G401 (cell line): Measurements from ENCODE around the gene TAPT1. TPM values are rescaled to one million over a fixed set of nuclear protein-coding genes. Genes with fewer than 3 reads are reported as not detected.

ENCODE experiments used
- DNase-seq: peaks from one replicate; pipeline ENCODE4 v3.0.0-alpha.2; 2015; ENCODE audit warnings: low spot score
- in situ Hi-C: cut with HindIII; loops from 2 replicates; pipeline ENCODE4 v1.10.0; 2016; ENCODE audit warnings: low sequenced_read_pairs, mixed read lengths
- total RNA-seq: library from RNA; depleted of rRNA; stranded (reverse); fragments of >200 nt; shearing (Covaris generic); gene quantifications from 2 replicates; pipeline ENCODE4 v1.2.3, GENCODE V29; 2014; rRNA removed

TAPT1 gene
- total RNA-seq, 1 experiment from 2014 or later, result 9.1 TPM

GRCh38 chr4:16118090-16118489, 108.2 kb downstream of the TAPT1 start:
- in situ Hi-C loops, result no loop called here
- DNase-seq, result no peak

GRCh38 chr4:16117164-16117563, 109.1 kb downstream of the TAPT1 start:
- in situ Hi-C loops, result no loop called here
- DNase-seq, result no peak

- no peak for DNase-seq
- in situ Hi-C loops, result no loop called here
Observed at GRCh38 chr4:16116493-16116990, 109.7 kb downstream of the TAPT1 start.

GRCh38 chr4:16116019-16116418, 110.3 kb downstream of the TAPT1 start:
- in situ Hi-C loops, result no loop called here
- no peak for DNase-seq

- in situ Hi-C loops, result no loop called here
- no peak for DNase-seq
Observed at GRCh38 chr4:16114546-16114945, 111.7 kb downstream of the TAPT1 start.

GRCh38 chr4:16113741-16114140, 112.5 kb downstream of the TAPT1 start:
- in situ Hi-C loops, result no loop called here
- DNase-seq, result no peak

GRCh38 chr4:16111533-16111932, 114.7 kb downstream of the TAPT1 start:
- in situ Hi-C loops, result no loop called here
- DNase-seq, result no peak

- in situ Hi-C loops, result no loop called here
- DNase-seq, result no peak
Observed at GRCh38 chr4:16110661-16111290, 115.5 kb downstream of the TAPT1 start.

Other genes with a start within 250 kb of the TAPT1 start
- 0.37 and 6.0 TPM in 2 replicates for gene PROM1, start 142.4 kb downstream of the TAPT1 start, total RNA-seq